Heart right ventricle (tissue), 16 donors: ENCODE results near the gene RGS7. TPM values are rescaled to one million over a fixed set of nuclear protein-coding genes. Genes with fewer than 3 reads are reported as not detected.

Experiments used
- ATAC-seq, 8 donors: fragments of 200-7000 bp; cut with Tn5 transposase; one replicate each; pipeline ENCODE4 v1.9.1; 2020; ENCODE audit warnings: mild to moderate bottlenecking in 8 of 8, moderate library complexity in 8 of 8, moderate number of reproducible peaks in 1 of 8
- DNase-seq, 2 donors: peaks; one replicate each; pipeline ENCODE4 v3.0.0-alpha.2; 2020
- H3K27ac ChIP-seq, 10 donors: fragments of 200-600 bp; sonication (generic) in 2 of 10; one replicate each; pipeline versions ENCODE4 v1.5.0 to v1.8.0; 2020 to 2022; ENCODE audit warnings: mild to moderate bottlenecking in 3 of 10
- H3K27me3 ChIP-seq, 7 donors: fragments of 200-600 bp; one replicate each; pipeline ENCODE4 v1.8.0; 2021 to 2022; ENCODE audit warnings: mild to moderate bottlenecking in 2 of 7
- H3K36me3 ChIP-seq, 9 donors: fragments of 200-600 bp; sonication (generic) in 1 of 9; one replicate each; pipeline versions ENCODE4 v1.5.0 to v1.8.0; 2020 to 2022; ENCODE audit warnings: mild to moderate bottlenecking in 2 of 9
- H3K4me1 ChIP-seq, 9 donors: fragments of 200-600 bp; sonication (generic) in 1 of 9; one replicate each; pipeline versions ENCODE4 v1.5.0 to v1.8.0; 2020 to 2022; ENCODE audit warnings: mild to moderate bottlenecking in 4 of 9
- H3K4me3 ChIP-seq, 10 donors: fragments of 200-600 bp; sonication (generic) in 2 of 10; one replicate each; pipeline versions ENCODE4 v1.5.0 to v1.8.0; 2020 to 2022; ENCODE audit warnings: mild to moderate bottlenecking in 7 of 10, moderate library complexity in 2 of 10
- H3K9me3 ChIP-seq, 11 donors: fragments of 200-600 bp in 10 of 11; sonication (generic) in 2 of 11; one replicate each; pipeline versions ENCODE4 v1.5.0 to v1.8.0; 2013 to 2022; ENCODE audit warnings: mild to moderate bottlenecking in 2 of 11, control low read depth in 1 of 11, moderate library complexity in 1 of 11
- CTCF ChIP-seq, 9 donors: fragments of 200-600 bp; sonication (generic) in 2 of 9; IDR thresholded peaks; one replicate each; pipeline versions ENCODE4 v1.5.0 to v1.8.0; 2021 to 2022; ENCODE audit warnings: antibody characterized with exemption in 9 of 9, mild to moderate bottlenecking in 5 of 9, moderate library complexity in 1 of 9
- WGBS, 2 donors: extraction: QIAGEN DNeasy Blood & Tissue Kit; methylation state at CpG; one replicate each; pipeline ENCODE4 v1.1.7; 2013; ENCODE audit warnings: inconsistent platforms in 1 of 2; 5-methylcytosine and 5-hydroxymethylcytosine counted together
- intact Hi-C, 10 donors: fragments of 100-400 bp; cut with DNase I; formaldehyde crosslinking; loops; one replicate each; pipeline versions ENCODE4 v1.11.1 to v1.14.2; 2022
- polyA plus RNA-seq, 2 donors: library from polyadenylated mRNA; stranded (reverse); fragments of 200-250 nt; gene quantifications; one replicate each; pipeline ENCODE4 v1.2.3, GENCODE V29; 2013
- total RNA-seq, 10 donors: library from RNA; stranded (reverse); fragmentation: NEBNext Ultra II Directional in 3 of 10; extraction: Animal tissue kit (Norgen Biotek cat#: 25700) in 3 of 10; gene quantifications; one replicate each; pipeline versions ENCODE4 v1.2.1 to v1.2.4, GENCODE V29; 2021 to 2023
- donor health status: Arrhythmogenic right ventricular cardiomyopathy.
- donor health status: ischemic (EF 13 %, LVEDD 7.1; RV severe dilation, severe dysfunction).
- donor health status: healthy with polysubstance abuse.
- donor health status: DM: no; HTN: yes; CAD: no.
- donor health status: DM: no; HTN: no; CAD: no.
- donor health status: ischemic (EF 25% LVEDD 6.9; RV normal size, moderate dysfunction).
- donor health status: ischemic (EF 25% LVEDD 5.7; RV mildly dilated, moderate dysfunction).
- donor health status: healthy.
- donor health status: DM: yes; HTN: yes; CAD: no.
- donor health status: Ischemic cardiomyopathy.
- donor health status: ischemic (EF 35%, LVEDD 5.7; RV mildly dilated, moderate dysfunction).
- donor health status: nonischemic (EF 11% LVEDD 7.7; RV severe dilation, severe dysfunction).
- donor health status: DM: yes; HTN: yes; CAD: no.
- donor health status: PGD.
- donor health status: ischemic (EF 29% LVEDD 5.4; RV normal size, mild dysfunction).
- donor health status: nonischemic (EF 23%, LVEDD 6.1; RV moderate dilation, normal function).

The RGS7 gene
- total and polyA plus RNA-seq, 12 donors, result not detected

GRCh38 chr1:241332037-241332409, 25.0 kb downstream of the RGS7 start:
- DNase-seq, result no peak
- WGBS, 2 donors, result 59 to 60% methylated on average over 4 of the region's 4 CpGs
- no peak for ATAC-seq
- Histone ChIP-seq H3K4me3 (no peak overlapping the region), H3K9me3 (no peaks in the 10 kb centered on the region), H3K4me1 (no peaks in the 10 kb centered on the region), H3K27ac (no peak overlapping the region), H3K27me3 (peaks cover 0 to 4% (median 0%) of the 10 kb centered on the region in 7 donors), H3K36me3 (no peaks in the 10 kb centered on the region)
- intact Hi-C loops, result no loop called here
- TF ChIP-seq CTCF (IDR thresholded peaks at IDR 0.05), result no peak

- Histone ChIP-seq H3K27ac (no peak overlapping the region), H3K27me3 (peaks cover 0 to 4% (median 0%) of the 10 kb centered on the region in 7 donors), H3K9me3 (no peaks in the 10 kb centered on the region), H3K4me1 (no peaks in the 10 kb centered on the region), H3K36me3 (no peaks in the 10 kb centered on the region), H3K4me3 (no peak overlapping the region)
- no peak for DNase-seq
- TF ChIP-seq CTCF (IDR thresholded peaks at IDR 0.05), result no peak
- ATAC-seq, result no peak
- intact Hi-C loops, result no loop called here
- 74 to 76% methylated on average over 3 of the region's 3 CpGs for WGBS, 2 donors
These were observed 25.5 kb downstream of the RGS7 start for GRCh38 chr1:241331328-241332036.

GRCh38 chr1:241330619-241331327, 26.2 kb downstream of the RGS7 start:
- no peak for TF ChIP-seq CTCF (IDR thresholded peaks at IDR 0.05)
- 54 to 57% methylated on average over 1 of the region's 1 CpG for WGBS, 2 donors
- intact Hi-C loops, result no loop called here
- H3K36me3 ChIP-seq, result no peaks in the 10 kb centered on the region
- no peaks in the 10 kb centered on the region for H3K9me3 ChIP-seq
- no peak overlapping the region for H3K27ac ChIP-seq
- H3K4me1 ChIP-seq, result no peaks in the 10 kb centered on the region
- peaks cover 0 to 4% (median 0%) of the 10 kb centered on the region in 7 donors for H3K27me3 ChIP-seq
- no peak for ATAC-seq
- DNase-seq, result no peak
- no peak overlapping the region for H3K4me3 ChIP-seq

- 68 to 71% methylated on average over 2 of the region's 2 CpGs for WGBS, 2 donors
These were observed 31.5 kb downstream of the RGS7 start for GRCh38 chr1:241325456-241325855.

More at GRCh38 chr1:241325456-241325855, 31.5 kb downstream of the RGS7 start:
- no peaks in the 10 kb centered on the region for H3K9me3 ChIP-seq
- no peak for ATAC-seq
- H3K27ac ChIP-seq, result no peak overlapping the region
- H3K4me1 ChIP-seq, result no peaks in the 10 kb centered on the region
- H3K27me3 ChIP-seq, result no peaks in the 10 kb centered on the region
- intact Hi-C loops, result no loop called here
- DNase-seq, result no peak
- TF ChIP-seq CTCF (IDR thresholded peaks at IDR 0.05), result no peak
- no peak overlapping the region for H3K4me3 ChIP-seq
- no peaks in the 10 kb centered on the region for H3K36me3 ChIP-seq
